NCI-H345 treated with DMSO at 0.1 percent for 48 hours (cell line): Measurements from ENCODE around the gene LYPLA2.
"Not testable (repeated sequence)": the region's sequence is repeated elsewhere in the genome, so short reads cannot be mapped to it uniquely, and the experiment has no call there.

Source experiments
- DNase-seq: peaks from one replicate; lab custom pipeline; 2025; ENCODE audit not compliant: unreplicated experiment; lab: John Stamatoyannopoulos, UW

LYPLA2 gene

DNA sequence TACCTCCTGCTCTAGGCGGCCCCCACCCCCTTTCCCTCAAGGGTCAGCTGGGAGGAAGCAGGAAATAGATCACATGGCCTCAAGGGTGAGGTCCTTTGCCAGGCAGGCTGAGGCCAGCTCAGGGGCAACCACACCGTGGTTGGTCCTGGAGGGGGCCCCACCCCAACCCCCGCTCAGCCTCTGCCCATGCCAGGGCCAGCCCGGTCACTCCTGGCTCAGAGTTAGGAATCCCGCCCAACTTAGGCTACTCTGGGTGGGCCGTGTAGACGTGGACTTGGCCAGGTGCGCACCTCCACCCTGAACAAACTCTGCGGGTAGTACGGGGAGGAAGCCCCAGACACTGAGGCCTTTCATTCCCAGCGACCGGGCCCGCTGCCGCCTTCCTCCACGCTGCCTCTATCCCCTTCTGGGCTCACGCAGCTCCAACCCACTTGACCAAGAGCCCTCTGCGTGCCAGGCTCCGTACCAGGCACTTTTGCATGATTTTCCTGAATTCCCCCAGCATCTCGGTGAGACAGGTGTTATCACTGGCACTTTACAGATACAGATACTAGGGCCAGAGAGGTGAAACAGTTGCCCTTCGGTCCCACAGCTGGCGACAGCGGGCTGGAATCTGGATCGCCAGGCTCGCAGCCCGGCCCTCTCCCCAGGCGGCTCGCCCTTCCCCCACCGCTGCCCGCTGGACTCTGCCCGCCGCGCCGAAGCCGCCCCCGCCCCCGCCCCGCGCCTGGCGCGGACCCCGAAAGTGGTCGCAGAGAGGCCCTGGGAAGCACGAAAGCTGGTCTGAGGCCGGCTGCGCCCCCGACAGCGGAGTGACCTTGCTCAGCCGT, 8.8 kb downstream of the LYPLA2 start:
- DNase-seq = no peak

DNA sequence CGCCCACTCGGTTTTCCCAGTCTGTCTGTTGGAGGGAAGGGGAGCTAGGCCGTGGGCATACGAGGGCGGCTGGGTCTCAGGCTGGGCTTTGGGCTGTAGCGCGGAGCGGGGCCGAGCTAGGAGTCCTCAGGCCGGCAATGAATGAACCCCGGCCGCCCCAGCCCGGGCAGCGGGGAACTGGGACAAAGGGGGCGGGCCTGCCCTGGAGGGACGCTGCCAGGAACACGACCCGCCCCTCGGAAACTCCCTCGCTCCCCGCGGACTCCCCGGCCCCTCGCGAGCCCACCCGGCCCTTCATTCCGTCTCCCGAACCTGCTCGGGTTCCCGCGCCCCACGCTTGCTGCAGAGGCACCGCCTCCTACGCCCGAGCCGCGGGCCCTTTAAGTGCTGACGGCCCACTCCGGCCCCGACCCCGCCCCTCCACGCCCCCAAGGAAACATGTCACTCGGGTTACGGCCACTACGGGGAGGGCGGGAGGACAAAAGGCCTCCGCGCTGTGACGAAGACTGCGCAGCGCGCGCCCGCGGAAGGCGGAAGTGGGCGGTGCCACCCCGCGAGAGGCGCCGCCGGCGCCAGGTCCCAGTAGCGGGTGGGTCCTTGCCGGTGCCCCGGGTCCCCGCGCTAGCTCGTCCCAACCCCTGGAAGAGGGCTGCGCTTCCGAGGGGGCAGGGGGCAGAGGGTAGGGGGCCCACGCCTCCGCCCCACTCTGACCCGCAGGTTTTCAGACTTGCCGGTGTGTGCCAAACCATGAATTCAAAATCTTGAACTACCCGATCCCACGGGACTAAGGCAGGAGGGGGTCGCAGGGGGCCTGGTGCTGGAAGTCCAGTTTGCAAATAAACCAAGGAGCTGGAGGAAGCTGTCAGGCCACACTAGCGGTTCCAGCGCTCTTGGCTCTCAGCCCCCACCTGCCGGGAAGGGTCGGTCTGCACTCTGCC, 9.7 kb downstream of the LYPLA2 start, which contains the start of gene GALE:
Gene GALE, minus strand, starts transcription at position 355 of the 938 bp plus-strand sequence. CDS start 1,747 bp downstream, outside the sequence.
- DNase-seq = peak; percentile 82

- no peak for DNase-seq
Measured at GRCh38 chr1:23801338-23801748, 10.4 kb downstream of the LYPLA2 start.

DNA sequence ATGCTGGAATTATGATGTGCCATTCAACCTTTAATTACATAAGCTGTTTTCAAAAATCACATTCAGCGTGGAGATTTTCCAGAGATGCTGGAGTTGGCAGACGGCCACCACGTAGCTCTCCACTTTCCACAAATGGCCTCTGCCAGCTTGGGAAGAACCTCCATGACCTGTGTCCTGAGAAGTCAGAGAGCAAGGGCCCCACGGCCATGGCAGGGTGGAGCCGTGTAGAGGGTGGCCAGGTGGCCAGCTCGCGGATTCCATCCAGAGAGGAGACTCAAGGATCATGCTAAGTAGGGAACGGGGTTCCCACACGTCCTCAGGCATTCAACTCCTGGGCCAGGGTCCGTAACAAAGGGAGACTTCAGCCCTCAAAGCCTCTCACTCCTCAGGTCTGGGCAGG, 10.9 kb downstream of the LYPLA2 start:
- no peak for DNase-seq

GRCh38 chr1:23802809-23803342, 11.9 kb downstream of the LYPLA2 start:
- DNase-seq = not testable (repeated sequence)

DNA sequence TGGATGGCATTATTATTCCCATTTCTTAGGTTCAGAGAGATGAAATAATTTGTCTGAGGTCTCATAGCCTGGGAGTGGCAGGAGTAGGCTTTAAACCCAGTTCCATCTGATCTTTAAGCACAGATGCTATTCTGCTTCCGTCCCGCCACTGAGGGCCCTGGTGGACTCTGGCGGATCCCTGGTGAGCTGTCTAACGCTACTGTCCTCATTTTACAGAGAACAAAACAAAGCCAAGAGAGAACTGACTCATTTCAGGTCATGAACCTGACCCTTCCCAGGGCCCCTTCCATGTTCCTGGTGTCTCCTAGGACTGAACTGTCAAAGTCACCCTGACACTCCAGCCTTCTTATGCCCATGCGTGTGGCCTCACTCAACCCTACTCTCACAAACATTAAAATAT, 12.7 kb downstream of the LYPLA2 start:
- no peak for DNase-seq

DNA sequence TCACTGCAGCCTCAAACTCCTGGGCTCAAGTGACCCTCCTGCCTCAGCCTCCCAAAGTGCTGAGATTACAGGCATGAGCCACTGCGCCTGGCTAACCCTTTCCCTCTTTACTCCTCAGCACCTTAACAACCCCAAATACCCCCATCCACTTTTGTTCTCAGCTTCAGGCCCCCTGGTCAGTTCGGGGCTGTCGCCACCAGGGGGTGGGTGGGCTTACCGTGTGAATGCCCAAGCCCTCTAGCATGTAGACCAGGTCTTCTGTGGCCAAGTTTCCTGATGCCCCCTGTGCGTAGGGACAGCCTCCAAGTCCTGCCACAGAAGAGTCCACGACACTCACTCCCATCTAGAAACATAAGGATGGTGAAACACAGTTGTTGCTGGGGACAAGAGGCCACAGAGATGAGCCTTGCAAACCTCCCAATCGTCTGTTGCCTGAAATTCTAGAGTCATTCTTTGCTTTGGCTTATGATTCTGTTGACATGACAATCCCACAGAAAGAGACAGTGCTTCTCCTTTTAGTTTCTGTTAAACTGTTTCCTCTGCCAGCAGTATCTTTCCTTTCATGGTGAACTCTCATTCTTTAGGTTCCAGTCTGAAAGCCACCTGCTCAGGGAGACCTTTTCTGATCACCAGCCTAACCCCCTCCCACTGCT, 13.4 kb downstream of the LYPLA2 start:
- DNase-seq = no peak

GRCh38 chr1:23805025-23805424, 14.1 kb downstream of the LYPLA2 start:
- no peak for DNase-seq

DNA sequence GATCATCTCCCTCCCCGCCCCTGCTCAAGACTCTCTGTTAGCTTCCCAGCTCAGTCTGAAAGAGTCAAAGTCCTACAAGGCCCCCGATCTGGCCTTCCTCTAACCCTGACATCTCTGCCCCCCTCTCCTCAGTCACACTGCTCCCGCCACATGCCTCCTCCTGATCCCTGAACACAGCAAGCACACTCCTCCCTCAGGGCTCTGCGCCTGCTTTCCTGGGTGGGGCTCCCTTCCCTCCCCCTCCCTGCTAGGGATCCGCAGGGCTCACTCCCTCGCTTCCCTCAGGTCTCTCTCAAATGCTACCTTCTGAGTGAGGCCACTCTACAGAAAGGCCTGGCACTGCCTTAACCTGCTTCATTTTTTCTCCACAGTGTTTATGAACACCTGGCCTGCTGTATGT, 15.3 kb downstream of the LYPLA2 start:
- no peak for DNase-seq

- no peak for DNase-seq
Measured at GRCh38 chr1:23807453-23807852, 16.5 kb downstream of the LYPLA2 start.

- DNase-seq = peak; percentile 25
Measured at GRCh38 chr1:23809751-23810171, 18.8 kb downstream of the LYPLA2 start.

DNA sequence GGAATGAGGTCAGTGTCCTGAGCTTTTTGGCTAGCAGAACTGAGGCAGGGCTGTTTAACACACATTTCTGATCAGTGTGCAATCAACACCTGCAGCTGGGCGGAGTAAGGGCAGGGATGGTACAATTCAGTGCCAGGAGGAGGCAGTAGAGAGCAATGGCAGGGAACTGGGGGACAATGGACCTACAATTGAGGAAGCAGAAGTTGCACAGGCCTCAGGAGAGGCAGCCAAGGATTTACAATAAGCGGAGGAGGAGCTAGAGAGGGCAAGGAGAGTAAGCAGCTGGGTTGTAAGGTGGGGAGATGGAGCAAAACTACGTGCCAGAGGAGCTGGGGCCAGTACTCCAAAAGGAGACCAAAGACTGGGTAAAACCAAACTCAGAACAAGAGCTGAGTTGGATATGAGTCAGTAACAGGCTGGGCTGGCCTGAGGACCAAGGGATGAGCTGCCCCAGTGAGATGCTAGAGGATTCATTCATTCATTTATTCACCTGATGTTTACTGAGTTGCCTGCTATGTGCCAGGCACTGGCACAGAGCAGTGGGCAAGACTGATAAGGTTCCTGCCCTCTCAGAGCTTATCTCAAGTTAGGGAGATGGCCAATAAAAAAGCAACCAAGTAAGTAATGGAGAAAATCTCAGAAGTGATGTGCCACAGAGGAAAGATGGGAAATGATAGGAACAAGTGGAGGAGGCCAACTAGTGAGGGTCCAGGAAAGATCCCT, 20.0 kb downstream of the LYPLA2 start:
- no peak for DNase-seq

- DNase-seq = no peak
Measured at GRCh38 chr1:23814016-23814415, 23.1 kb downstream of the LYPLA2 start.

DNA sequence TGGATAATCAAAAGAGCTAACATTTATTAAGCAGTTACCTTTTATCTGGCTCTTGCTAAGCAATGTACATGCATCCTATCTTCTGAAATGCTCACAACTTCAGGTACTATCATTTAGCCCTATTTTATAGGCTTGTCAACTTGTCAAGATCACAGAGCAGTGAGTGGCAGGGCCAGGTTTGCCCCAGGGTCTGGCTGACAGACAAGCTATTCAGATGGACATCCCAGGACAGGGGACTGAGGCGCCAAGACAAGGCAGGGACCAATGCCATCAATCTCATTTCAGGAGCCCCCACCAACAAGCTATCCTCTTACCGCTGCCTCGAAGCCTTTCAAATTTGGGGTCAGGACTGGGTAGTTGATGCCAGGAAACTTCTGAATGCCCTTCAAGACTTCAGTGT, 25.4 kb downstream of the LYPLA2 start:
- no peak for DNase-seq

- DNase-seq = no peak
Measured at GRCh38 chr1:23816906-23817305, 26.0 kb downstream of the LYPLA2 start.

- DNase-seq = no peak
Measured at GRCh38 chr1:23817633-23818032, 26.7 kb downstream of the LYPLA2 start.

- no peak for DNase-seq
Measured at GRCh38 chr1:23823767-23824166, 32.8 kb downstream of the LYPLA2 start.

- no peak for DNase-seq
Measured at GRCh38 chr1:23824711-23825075, 33.7 kb downstream of the LYPLA2 start.

DNA sequence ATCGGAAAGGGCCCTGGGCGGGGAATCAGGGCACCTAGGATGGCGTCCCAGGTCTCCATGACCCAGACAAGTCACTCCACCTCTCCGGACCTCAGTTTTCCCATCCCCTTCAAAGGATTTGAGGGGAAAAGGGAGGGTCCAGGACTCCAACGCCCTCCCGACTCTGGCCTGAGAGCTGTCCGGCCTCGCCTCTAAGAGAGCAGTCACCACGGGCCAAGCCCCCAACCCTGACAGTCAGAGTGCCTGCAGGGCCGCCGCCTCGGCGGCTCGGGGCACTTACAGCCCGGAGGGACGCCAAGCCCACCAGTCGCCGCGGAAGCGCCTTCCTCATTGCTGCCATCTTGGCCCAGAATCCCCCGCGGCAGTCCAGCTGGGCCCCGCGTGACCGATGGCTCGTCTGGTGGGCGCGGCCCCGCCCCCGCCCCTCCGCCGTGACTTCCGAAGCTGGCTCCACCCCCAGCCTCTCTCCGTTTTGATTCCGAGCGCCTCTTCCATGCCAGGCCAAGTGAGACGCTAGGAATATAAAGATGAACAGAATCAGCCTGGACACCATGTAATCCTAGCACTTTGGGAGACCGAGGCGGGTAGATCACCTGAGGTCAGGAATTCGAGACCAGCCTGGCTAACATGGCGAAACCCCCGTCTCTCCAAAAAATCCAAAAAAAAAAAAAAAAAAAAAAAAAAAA, 34.3 kb downstream of the LYPLA2 start, which contains the start of gene HMGCL:
Gene HMGCL, minus strand, starts transcription at position 354 of the 686 bp plus-strand sequence. Its CDS starts 14 bp downstream, at position 340.
- DNase-seq = peak; percentile 76
